Measurements from ENCODE around the gene SOX1. TPM values are rescaled to one million over a fixed set of nuclear protein-coding genes. Genes with fewer than 3 reads are reported as not detected.
A peak's percentile ranks its signal among the peaks of the same experiment; 100 is the strongest.

The SOX1 gene
- total and polyA plus RNA-seq, 2 experiments from 2014 or later = not detected

- Histone ChIP-seq H3K4me3 (no peak overlapping the region), H3K36me3 (no peaks in the 10 kb centered on the region), H3K27me3 (peaks cover 100% of the 10 kb centered on the region), H3K9me3 (ENCODE audit: low read depth) (no peaks in the 10 kb centered on the region), H3K4me1 (ENCODE audit: low read depth) (no peaks in the 10 kb centered on the region), H3K27ac (no peak overlapping the region)
- DNase-seq (ENCODE audit: low read depth in 1 of 2, low spot score in 1 of 2) = no peak
- no peak for TF ChIP-seq CTCF (IDR thresholded peaks at IDR 0.05; ENCODE audit: low read depth, low read length)
These were observed 4.8 kb upstream of the SOX1 start for GRCh38 chr13:112062072-112062567.

GRCh38 chr13:112062571-112063570, 4.1 kb upstream of the SOX1 start:
- TF ChIP-seq CTCF (IDR thresholded peaks at IDR 0.05; ENCODE audit: low read depth, low read length) = peak; percentile 22
- H3K27me3 ChIP-seq = peaks cover 100% of the 10 kb centered on the region
- peak in 1 of 2 donors; percentile 71 for DNase-seq (ENCODE audit: low read depth in 1 of 2, low spot score in 1 of 2)
- H3K36me3 ChIP-seq = no peaks in the 10 kb centered on the region
- no peaks in the 10 kb centered on the region for H3K4me1 ChIP-seq (ENCODE audit: low read depth)
- no peak overlapping the region for H3K27ac ChIP-seq
- H3K9me3 ChIP-seq (ENCODE audit: low read depth) = no peaks in the 10 kb centered on the region
- H3K4me3 ChIP-seq = no peak overlapping the region

GRCh38 chr13:112063807-112064206, 3.1 kb upstream of the SOX1 start:
- no peak for DNase-seq (ENCODE audit: low read depth in 1 of 2, low spot score in 1 of 2)
- no peak overlapping the region for H3K27ac ChIP-seq
- H3K4me3 ChIP-seq = no peak overlapping the region
- no peaks in the 10 kb centered on the region for H3K4me1 ChIP-seq (ENCODE audit: low read depth)
- no peaks in the 10 kb centered on the region for H3K36me3 ChIP-seq
- peaks cover 100% of the 10 kb centered on the region for H3K27me3 ChIP-seq
- no peak for TF ChIP-seq CTCF (IDR thresholded peaks at IDR 0.05; ENCODE audit: low read depth, low read length)
- H3K9me3 ChIP-seq (ENCODE audit: low read depth) = no peaks in the 10 kb centered on the region

- DNase-seq (ENCODE audit: low read depth in 1 of 2, low spot score in 1 of 2) = no peak
- no peak for TF ChIP-seq CTCF (IDR thresholded peaks at IDR 0.05; ENCODE audit: low read depth, low read length)
- H3K27ac ChIP-seq = no peak overlapping the region
- peaks cover 100% of the 10 kb centered on the region for H3K27me3 ChIP-seq
- no peaks in the 10 kb centered on the region for H3K4me1 ChIP-seq (ENCODE audit: low read depth)
- no peaks in the 10 kb centered on the region for H3K9me3 ChIP-seq (ENCODE audit: low read depth)
- H3K4me3 ChIP-seq = no peak overlapping the region
- H3K36me3 ChIP-seq = no peaks in the 10 kb centered on the region
These were observed 2.7 kb upstream of the SOX1 start for GRCh38 chr13:112064222-112064621.

- no peaks in the 10 kb centered on the region for H3K36me3 ChIP-seq
- no peak for DNase-seq (ENCODE audit: low read depth in 1 of 2, low spot score in 1 of 2)
- H3K4me3 ChIP-seq = no peak overlapping the region
These were observed 1.5 kb upstream of the SOX1 start for GRCh38 chr13:112065521-112065866.

More at GRCh38 chr13:112065521-112065866, 1.5 kb upstream of the SOX1 start:
- Histone ChIP-seq H3K4me1 (ENCODE audit: low read depth) (no peaks in the 10 kb centered on the region), H3K9me3 (ENCODE audit: low read depth) (no peaks in the 10 kb centered on the region), H3K27ac (no peak overlapping the region), H3K27me3 (peaks cover 100% of the 10 kb centered on the region)
- no peak for TF ChIP-seq CTCF (IDR thresholded peaks at IDR 0.05; ENCODE audit: low read depth, low read length)
